Activated CD4-positive, CD25-positive, alpha-beta regulatory T cell (primary cell): ENCODE results near the gene SIVA1.

Source experiments
- DNase-seq, 4 experiments: peaks; one replicate each; lab custom pipeline; 2025; lab: John Stamatoyannopoulos, UW

The SIVA1 gene

GRCh38 chr14:104771374-104771773 is 18.4 kb downstream of the SIVA1 start:
- no peak for DNase-seq

GRCh38 chr14:104771918-104772706 is 19.2 kb downstream of the SIVA1 start:
- no peak for DNase-seq

- no peak for DNase-seq
Observed at GRCh38 chr14:104772707-104773504, 20.0 kb downstream of the SIVA1 start.

GRCh38 chr14:104773505-104774452 is 20.8 kb downstream of the SIVA1 start:
- DNase-seq, result no peak

GRCh38 chr14:104774453-104775072 is 21.6 kb downstream of the SIVA1 start:
- DNase-seq, result no peak

GRCh38 chr14:104775073-104775489 is 22.1 kb downstream of the SIVA1 start:
- DNase-seq, result no peak

DNA sequence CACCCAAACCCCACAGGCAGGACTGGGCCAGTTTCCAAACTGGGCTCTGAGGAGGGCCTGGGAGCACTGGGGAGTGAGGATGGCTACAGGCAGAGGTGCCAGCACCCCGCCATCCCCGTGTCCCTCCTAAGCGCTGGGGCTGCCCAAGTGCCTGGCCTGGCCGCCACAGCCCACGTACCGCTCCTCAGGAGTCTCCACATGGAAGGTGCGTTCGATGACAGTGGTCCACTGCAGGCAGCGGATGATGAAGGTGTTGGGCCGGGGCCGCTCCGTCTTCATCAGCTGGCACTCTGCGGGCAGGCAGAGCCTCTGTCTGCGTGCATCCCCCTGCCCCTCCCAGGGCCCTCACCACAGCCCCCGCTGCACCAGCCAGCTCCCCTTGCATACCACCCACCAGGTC is 23.5 kb downstream of the SIVA1 start:
- no peak for DNase-seq

- DNase-seq, result no peak
Observed at GRCh38 chr14:104776961-104777807, 24.2 kb downstream of the SIVA1 start.

- DNase-seq, result no peak
Observed at GRCh38 chr14:104777808-104778249, 24.9 kb downstream of the SIVA1 start.

- no peak for DNase-seq
Observed at GRCh38 chr14:104778694-104779331, 25.9 kb downstream of the SIVA1 start.

DNA sequence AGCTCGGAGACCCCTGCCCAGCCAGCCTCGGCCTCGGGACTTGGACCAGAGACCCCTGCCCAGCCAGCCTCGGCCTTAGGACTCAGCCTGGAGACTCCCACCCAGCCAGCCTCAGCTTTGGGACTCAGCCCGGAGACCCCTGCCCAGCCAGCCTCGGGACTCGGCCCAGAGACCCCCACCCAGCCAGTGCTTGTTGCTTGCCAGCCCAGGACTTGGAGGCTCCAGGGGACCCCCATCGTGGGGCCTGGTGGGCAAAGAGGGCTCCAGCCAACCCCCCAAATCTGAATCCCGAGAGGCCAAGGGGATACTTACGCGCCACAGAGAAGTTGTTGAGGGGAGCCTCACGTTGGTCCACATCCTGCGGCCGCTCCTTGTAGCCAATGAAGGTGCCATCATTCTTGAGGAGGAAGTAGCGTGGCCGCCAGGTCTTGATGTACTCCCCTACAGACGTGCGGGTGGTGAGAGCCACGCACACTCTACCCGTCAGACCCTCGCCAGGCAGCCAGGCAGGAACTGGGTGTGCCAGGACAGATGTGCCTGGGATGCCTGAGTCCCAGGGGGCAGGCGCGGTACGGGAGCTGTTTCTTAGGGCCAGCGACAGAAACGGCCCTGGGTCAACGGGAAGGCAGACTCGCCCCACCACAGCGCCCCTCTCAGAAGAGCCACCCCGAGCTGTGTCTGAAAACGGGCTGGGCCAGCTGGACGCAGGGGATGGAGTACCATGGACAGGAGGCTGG is 27.0 kb downstream of the SIVA1 start:
- DNase-seq, result no peak

DNA sequence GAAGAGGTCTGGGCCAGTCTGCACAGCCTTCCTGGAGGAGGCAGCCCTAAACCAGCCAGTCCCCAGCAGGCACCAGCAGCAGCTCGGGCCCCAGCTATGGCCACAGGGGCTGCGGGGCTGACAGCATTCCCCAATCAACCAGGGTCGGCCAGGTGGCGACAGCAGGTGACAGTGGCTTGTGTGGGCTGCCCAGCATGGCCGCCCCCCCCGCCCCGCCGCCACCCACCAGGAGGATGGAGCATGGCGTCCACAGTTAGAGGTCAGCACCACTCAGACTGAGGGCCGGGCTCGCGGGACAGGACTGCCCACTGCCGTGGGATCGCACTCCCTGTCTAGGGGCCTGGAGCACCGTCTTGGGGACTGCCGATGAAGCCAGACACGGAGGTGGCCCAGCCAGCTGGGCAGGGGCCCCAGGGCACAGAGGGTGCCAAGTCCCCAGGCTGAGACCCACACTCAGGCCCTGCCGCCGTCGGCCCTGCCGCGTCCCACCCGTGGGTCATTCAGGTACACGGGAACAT is 27.6 kb downstream of the SIVA1 start:
- DNase-seq, result no peak

DNA sequence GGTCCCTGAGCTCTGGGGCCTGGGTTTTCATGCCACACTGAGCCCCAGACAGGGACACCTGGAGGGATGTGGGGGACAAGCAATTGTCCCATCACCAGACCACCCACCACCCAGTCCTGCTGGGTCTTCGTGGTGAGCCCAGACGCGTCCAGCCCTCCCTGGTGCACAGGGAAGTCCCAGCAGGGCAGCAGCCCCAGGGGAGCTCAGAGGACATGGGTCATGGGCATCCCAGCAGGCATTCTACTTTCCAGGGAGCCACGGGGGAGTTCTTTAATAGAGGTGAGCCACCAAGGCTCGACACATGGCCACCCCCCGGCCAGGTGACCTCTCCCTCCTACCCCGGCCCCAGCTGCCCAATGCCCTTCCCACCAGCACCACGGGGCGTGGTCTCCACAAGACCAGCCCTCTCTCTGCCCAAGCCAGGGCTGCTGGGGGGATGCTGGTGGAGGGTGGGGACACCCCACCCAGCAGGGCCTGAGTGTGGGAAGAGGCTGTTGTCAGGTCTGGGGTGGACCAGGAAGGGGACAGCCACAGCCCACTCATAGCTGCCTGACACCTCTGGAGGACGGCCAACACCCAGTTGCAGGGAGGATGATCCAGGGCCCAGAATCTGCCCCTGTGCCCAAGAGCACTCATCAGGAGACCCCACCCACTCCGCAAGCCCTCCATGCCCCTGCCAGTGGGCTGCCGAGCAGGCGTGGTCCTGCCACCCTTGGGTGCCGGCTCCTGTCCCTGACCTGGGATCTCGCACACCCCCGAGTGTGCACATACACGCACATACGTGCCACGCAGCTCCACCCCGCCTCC is 28.5 kb downstream of the SIVA1 start:
- DNase-seq, result no peak

DNA sequence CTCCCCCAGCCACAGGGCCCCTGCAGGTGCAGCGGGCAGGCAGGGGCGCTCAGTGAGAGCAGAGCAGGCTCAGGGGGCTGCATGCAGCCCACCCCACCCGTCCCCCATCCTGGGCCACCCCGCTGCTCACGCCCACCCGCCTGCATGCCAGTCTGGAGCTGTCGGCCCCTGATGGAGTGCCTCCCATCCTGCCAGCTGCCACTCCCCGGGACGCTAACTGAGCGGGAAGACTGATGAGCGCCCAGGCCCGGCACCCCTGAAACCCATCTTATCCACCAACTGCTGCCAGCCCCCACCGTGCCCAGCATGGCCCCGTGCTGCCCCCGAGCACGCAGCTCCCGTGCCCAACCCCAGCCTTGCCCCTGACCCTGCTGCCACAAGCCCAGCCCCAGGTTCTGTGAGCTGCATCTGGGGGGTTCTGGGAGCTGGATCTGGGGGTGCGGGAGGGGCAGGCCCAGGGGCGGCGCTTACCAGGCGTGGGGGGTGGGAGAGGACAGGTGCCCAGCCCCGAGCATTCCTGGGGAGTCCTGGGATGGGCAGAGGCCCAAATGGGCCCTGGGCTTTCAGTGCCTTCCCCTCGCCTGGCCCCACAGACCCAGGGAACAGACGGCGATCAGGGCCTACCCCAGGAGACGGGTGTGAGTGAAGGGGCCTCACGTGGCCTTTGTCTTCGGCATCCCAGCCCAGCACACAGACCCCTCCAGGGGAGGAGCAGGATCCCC is 29.3 kb downstream of the SIVA1 start:
- no peak for DNase-seq

DNA sequence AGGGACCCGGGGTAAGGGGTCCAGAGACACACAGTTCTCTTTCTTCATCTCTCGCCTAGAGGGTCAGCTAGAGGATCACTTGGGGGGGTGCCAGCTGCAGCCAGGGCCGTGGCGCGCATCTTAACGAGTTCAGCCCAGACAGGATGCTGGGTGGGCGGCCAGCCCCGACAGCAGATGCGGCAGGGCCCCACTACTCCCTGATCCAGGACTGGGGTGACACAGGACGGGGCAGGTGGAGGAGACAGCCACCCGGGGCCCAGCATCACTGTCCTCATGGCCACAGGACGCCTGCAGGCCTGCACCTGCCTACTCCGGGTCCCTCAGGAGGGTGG is 29.8 kb downstream of the SIVA1 start:
- DNase-seq, result no peak

DNA sequence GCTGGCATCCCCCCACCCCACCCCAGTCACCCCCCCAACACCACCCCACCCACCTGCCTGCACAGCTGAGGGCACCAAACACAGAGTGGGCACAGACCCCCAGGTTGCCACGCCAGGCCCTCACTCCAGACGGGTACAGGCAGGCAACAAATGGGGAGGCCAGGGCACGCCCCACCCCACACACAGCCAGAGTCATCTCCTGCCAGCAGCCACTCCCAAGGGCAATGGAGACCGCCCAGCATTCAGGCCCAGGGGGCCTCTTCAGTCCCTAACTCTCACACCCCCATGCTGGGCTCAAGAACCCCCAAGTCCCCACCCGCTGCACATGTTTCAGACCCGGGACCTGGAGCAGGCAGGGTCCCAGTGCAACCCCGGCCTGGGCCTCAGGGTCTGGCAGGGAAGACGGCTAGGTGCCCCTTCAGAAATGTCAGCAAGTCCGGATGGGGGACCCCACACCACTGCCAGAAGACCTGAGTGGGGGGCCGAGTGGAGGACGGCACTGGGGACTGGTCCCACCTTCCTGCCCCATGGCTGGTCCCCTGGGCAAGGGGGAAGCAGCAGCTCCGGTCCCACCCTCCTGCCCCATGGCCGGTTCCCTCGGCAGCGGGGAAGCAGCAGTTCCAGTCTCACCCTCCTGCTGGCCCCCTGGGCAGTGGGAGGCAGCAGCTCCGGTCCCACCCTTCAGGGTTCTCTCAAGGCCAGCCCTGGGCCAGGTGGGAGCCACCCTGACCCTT is 30.7 kb downstream of the SIVA1 start:
- no peak for DNase-seq

DNA sequence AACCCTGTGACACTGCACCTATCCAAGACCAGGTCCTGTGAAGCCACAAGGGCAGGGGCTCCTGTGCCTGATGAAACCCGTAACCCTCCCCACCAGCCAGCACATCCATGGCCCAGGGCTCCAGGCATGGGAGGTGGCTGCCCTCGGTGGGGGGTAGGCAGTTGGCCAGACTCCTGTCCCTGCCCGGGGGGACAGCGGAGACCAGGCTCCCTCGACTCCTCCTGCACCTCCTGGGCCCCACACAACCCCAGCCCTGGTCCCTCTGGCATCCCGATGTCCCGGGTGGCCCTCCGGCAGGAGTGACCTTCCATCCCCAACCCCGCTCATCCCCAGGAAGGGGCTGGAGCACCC is 31.2 kb downstream of the SIVA1 start:
- no peak for DNase-seq
